SK-N-SH (cell line): ENCODE results near the gene SLC6A13. TPM values are rescaled to one million over a fixed set of nuclear protein-coding genes. Genes with fewer than 3 reads are reported as not detected.

Source experiments
- CTCF ChIA-PET: fragments of 300-600, 350-600 bp; formaldehyde crosslinking; extraction: SDS; loops from one replicate; lab custom pipeline; 2021; lab: Yijun Ruan, JAX
- POLR2A ChIA-PET: fragments of 350-600 bp; sonication (Branson Sonifier 250); formaldehyde crosslinking; extraction: SDS; loops from one replicate; lab custom pipeline; 2020; ENCODE audit warnings: antibody characterized with exemption, inconsistent platforms; lab: Yijun Ruan, JAX
- DNase-seq: peaks from one replicate; pipeline ENCODE4 v3.0.0; 2012
- H2AFZ ChIP-seq: fragments of 200-600 bp; sonication (generic); 2 replicates; pipeline ENCODE4 v1.8.1; 2016; ENCODE audit warnings: antibody characterized with exemption, mild to moderate bottlenecking, low read depth
- H3F3A ChIP-seq: fragments of 200-600 bp; sonication (generic); replicated peaks from 2 replicates; pipeline ENCODE3; 2016; ENCODE audit warnings: antibody characterized with exemption, mild to moderate bottlenecking; ENCODE audit not compliant: insufficient read depth
- H3K27ac ChIP-seq, 2 experiments: fragments of 200-500 bp in 1 of 2; fragments of 200-600 bp in 1 of 2; sonication (Bioruptor generic) in 1 of 2; sonication (generic), shearing (Covaris generic) in 1 of 2; 2 replicates each; pipeline versions ENCODE4 v1.5.1 to v1.6.1; 2014 to 2016; ENCODE audit warnings: low read depth in 2 of 2, inconsistent platforms in 1 of 2, low read length in 1 of 2, mild to moderate bottlenecking in 1 of 2, mixed read lengths in 1 of 2
- H3K27me3 ChIP-seq: fragments of 200-600 bp; sonication (generic), shearing (Covaris generic); 2 replicates; pipeline ENCODE4 v1.6.1; 2016; ENCODE audit warnings: mixed run types; ENCODE audit not compliant: insufficient read depth
- H3K36me3 ChIP-seq, 2 experiments: fragments of 200-500 bp in 1 of 2; fragments of 200-600 bp in 1 of 2; sonication (Bioruptor generic) in 1 of 2; sonication (generic) in 1 of 2; replicated peaks in 1 of 2; 2 replicates each; pipeline versions ENCODE3 to v1.5.1; 2014 to 2016; ENCODE audit warnings: low read length in 1 of 2, mild to moderate bottlenecking in 1 of 2; ENCODE audit not compliant: insufficient read depth in 2 of 2, control insufficient read depth in 1 of 2
- H3K4me1 ChIP-seq, 2 experiments: fragments of 200-500 bp in 1 of 2; fragments of 200-600 bp in 1 of 2; sonication (Bioruptor generic) in 1 of 2; sonication (generic), shearing (Covaris generic) in 1 of 2; 2 replicates each; pipeline versions ENCODE4 v1.5.1 to v1.6.1; 2014 to 2016; ENCODE audit warnings: low read depth in 1 of 2, low read length in 1 of 2, mixed run types in 1 of 2; ENCODE audit not compliant: insufficient read depth in 2 of 2, control insufficient read depth in 1 of 2
- H3K4me2 ChIP-seq: fragments of 200-600 bp; sonication (generic), shearing (Covaris generic); 2 replicates; pipeline ENCODE4 v1.6.1; 2017; ENCODE audit warnings: mixed run types
- H3K4me3 ChIP-seq, 2 experiments: fragments of 200-500 bp in 1 of 2; fragments of 200-600 bp in 1 of 2; sonication (Bioruptor generic) in 1 of 2; sonication (generic), shearing (Covaris generic) in 1 of 2; 2 replicates each; pipeline versions ENCODE4 v1.5.1 to v1.8.1; 2014 to 2016; ENCODE audit warnings: low read depth in 2 of 2, inconsistent platforms in 1 of 2, low read length in 1 of 2, mild to moderate bottlenecking in 1 of 2, mixed read lengths in 1 of 2, moderate library complexity in 1 of 2
- H3K79me2 ChIP-seq: fragments of 200-600 bp; sonication (generic); 2 replicates; pipeline ENCODE4 v1.8.1; 2017; ENCODE audit warnings: mild to moderate bottlenecking; ENCODE audit not compliant: insufficient read depth
- H3K9ac ChIP-seq: fragments of 200-600 bp; sonication (generic); 2 replicates; pipeline ENCODE4 v1.6.1; 2017; ENCODE audit warnings: mixed run types
- H3K9me2 ChIP-seq: fragments of 200-600 bp; sonication (generic); 2 replicates; pipeline ENCODE4 v1.6.1; 2017; ENCODE audit warnings: mixed run types
- H3K9me3 ChIP-seq: fragments of 200-600 bp; sonication (generic); 2 replicates; pipeline ENCODE4 v1.6.1; 2017; ENCODE audit warnings: mixed run types, mild to moderate bottlenecking, moderate library complexity
- H4K20me1 ChIP-seq: fragments of 200-600 bp; sonication (generic); 2 replicates; pipeline ENCODE4 v1.6.1; 2017; ENCODE audit warnings: mild to moderate bottlenecking, mixed run types; ENCODE audit not compliant: insufficient read depth
- CHD2 ChIP-seq: fragments of 150-350 bp; IDR thresholded peaks from 2 replicates; pipeline ENCODE4 v1.6.1; 2018; ENCODE audit warnings: low read length; ENCODE audit not compliant: partially characterized antibody
- ELF1 ChIP-seq: IDR thresholded peaks from 2 replicates; pipeline ENCODE4 v1.4.0; 2012
- EP300 ChIP-seq, 2 experiments: IDR thresholded peaks; 2 replicates each; pipeline versions ENCODE4 v1.4.0 to v1.6.1; 2012; ENCODE audit warnings: borderline replicate concordance in 1 of 2, low read depth in 1 of 2, low read length in 1 of 2
- FOSL2 ChIP-seq: IDR thresholded peaks from 2 replicates; pipeline ENCODE4 v1.4.0; 2012; ENCODE audit warnings: low read depth, mild to moderate bottlenecking, moderate library complexity, borderline replicate concordance
- FOXJ3 ChIP-seq: sonication (generic); formaldehyde crosslinking; IDR thresholded peaks from 2 replicates; pipeline ENCODE4 v1.5.1; 2020; ENCODE audit warnings: mild to moderate bottlenecking, missing genetic modification reagents
- IRF3 ChIP-seq: fragments of 150-350 bp; IDR thresholded peaks from 2 replicates; pipeline ENCODE4 v1.6.1; 2016; ENCODE audit warnings: mild to moderate bottlenecking, low read depth, low read length
- MAX ChIP-seq: IDR thresholded peaks from 2 replicates; pipeline ENCODE4 v1.4.0; 2012; ENCODE audit warnings: low read depth
- PBX3 ChIP-seq: IDR thresholded peaks from 2 replicates; pipeline ENCODE4; 2012
- POLR2AphosphoS5 ChIP-seq: IDR thresholded peaks from 2 replicates; pipeline ENCODE4 v1.6.1; 2012; ENCODE audit warnings: low read depth, low read length
- REST ChIP-seq: IDR thresholded peaks from 2 replicates; pipeline ENCODE4 v1.6.1; 2012; ENCODE audit warnings: mild to moderate bottlenecking, low read depth, low read length, moderate library complexity
- RFX5 ChIP-seq: IDR thresholded peaks from 2 replicates; pipeline ENCODE4 v1.6.1; 2012; ENCODE audit warnings: mild to moderate bottlenecking, improper control_type of control experiment, low read length
- SIN3A ChIP-seq: IDR thresholded peaks from 2 replicates; pipeline ENCODE4 v1.6.1; 2012; ENCODE audit warnings: low read depth, mild to moderate bottlenecking, low read length, moderate library complexity, borderline replicate concordance
- SMC3 ChIP-seq: IDR thresholded peaks from 2 replicates; pipeline ENCODE4 v1.6.1; 2012; ENCODE audit warnings: low read depth, low read length, improper control_type of control experiment
- TAF1 ChIP-seq: IDR thresholded peaks from 2 replicates; pipeline ENCODE4 v1.6.1; 2012; ENCODE audit warnings: low read depth, mild to moderate bottlenecking, low read length, moderate library complexity, borderline replicate concordance
- TEAD4 ChIP-seq: IDR thresholded peaks from 2 replicates; pipeline ENCODE4 v1.4.0; 2012; ENCODE audit warnings: mild to moderate bottlenecking, borderline replicate concordance; ENCODE audit not compliant: insufficient read depth
- ZBTB33 ChIP-seq: IDR thresholded peaks from 2 replicates; pipeline ENCODE4 v1.4.0; 2012; ENCODE audit warnings: low read depth, borderline replicate concordance
- WGBS: methylation state at CpG from one replicate; pipeline ENCODE4 v1.1.6; 2017; ENCODE audit warnings: low lambda C conversion rate; 5-methylcytosine and 5-hydroxymethylcytosine counted together
- polyA plus RNA-seq, 3 experiments: library from polyadenylated mRNA; depleted of rRNA; stranded (reverse); fragments of >200 nt; gene quantifications; 2 replicates each; pipeline ENCODE4 v1.2.3, GENCODE V29; 2012
- TF ChIP-seq, protein P1 (sequence below): fragments of 150-350 bp; IDR thresholded peaks from 2 replicates; pipeline ENCODE4 v1.6.1; 2017; ENCODE audit warnings: antibody characterized with exemption, low read length, low read depth, borderline replicate concordance

SLC6A13 gene
- polyA plus RNA-seq, 1 of the 3 experiments (the other 2 are of a cell fraction): 0.05 TPM

DNA sequence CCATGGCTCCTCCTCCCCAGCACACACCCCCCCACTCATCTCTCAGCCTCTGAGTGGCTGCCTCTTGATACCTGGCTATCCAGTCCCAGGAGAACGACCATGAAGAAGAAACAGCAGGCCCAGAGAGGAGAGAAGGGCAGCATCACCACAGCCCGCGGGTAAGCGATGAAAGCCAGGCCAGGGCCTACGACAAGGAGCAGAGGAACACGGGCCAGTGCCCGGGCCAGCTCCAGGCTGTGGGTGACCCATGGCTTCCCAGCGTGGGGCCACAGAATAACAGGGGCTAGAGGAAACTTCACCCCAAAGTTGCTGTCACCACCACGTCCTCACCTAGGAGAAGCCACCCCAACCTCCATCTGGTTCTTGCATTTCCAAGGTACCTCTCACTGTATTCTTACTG lies 38.3 kb downstream of the SLC6A13 start:
- ChIA-PET CTCF (interaction anchor here (1.2 kb wide), 1 partner anchor 10 kb away, joined by 5 read pairs; no protein-coding TSS in a partner anchor), POLR2A (no interaction called here)

More for the DNA sequence above, 38.3 kb downstream of the SLC6A13 start:
- Histone ChIP-seq H3K9me2 (no peaks in the 10 kb centered on the region), H3K4me3 (no peak overlapping the region), H3K4me1 (peaks cover 0 to 2% of the 10 kb centered on the region in 2 experiments; a peak in 1 of 4 replicates), H3K9ac (no peak overlapping the region), H2AFZ (no peak overlapping the region), H3K27ac (no peak overlapping the region), H3K9me3 (no peaks in the 10 kb centered on the region), H3F3A (no peaks in the 10 kb centered on the region), H3K79me2 (no peaks in the 10 kb centered on the region), H3K4me2 (no peak overlapping the region), H4K20me1 (no peaks in the 10 kb centered on the region), H3K27me3 (peaks cover 5% of the 10 kb centered on the region; the same call in 1 of the 2 replicates), H3K36me3 (no peaks in the 10 kb centered on the region)
- DNase-seq: no peak
- 49% methylated on average over 7 of the region's 9 CpGs for WGBS
- TF ChIP-seq ZBTB33 (no peak), POLR2AphosphoS5 (no peak), IRF3 (no peak), CHD2 (no peak), EP300 (IDR thresholded peaks at IDR 0.05; ENCODE audit: borderline replicate concordance in 1 of 2, low read depth in 1 of 2, low read length in 1 of 2) (no peak), TAF1 (no peak), FOSL2 (no peak), ELF1 (no peak), TEAD4 (no peak), RFX5 (no peak), SMC3 (no peak), PBX3 (no peak), FOXJ3 (CRISPR knock-in tag) (no peak), REST (no peak), MAX (no peak), SIN3A (no peak)
- TF ChIP-seq, protein P1, sequence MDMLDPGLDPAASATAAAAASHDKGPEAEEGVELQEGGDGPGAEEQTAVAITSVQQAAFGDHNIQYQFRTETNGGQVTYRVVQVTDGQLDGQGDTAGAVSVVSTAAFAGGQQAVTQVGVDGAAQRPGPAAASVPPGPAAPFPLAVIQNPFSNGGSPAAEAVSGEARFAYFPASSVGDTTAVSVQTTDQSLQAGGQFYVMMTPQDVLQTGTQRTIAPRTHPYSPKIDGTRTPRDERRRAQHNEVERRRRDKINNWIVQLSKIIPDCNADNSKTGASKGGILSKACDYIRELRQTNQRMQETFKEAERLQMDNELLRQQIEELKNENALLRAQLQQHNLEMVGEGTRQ: no peak
